ENCODE measurements around the gene MYO18A. TPM values are rescaled to one million over a fixed set of nuclear protein-coding genes. Genes with fewer than 3 reads are reported as not detected.
A peak's percentile ranks its signal among the peaks of the same experiment; 100 is the strongest.

Gene MYO18A
- total RNA-seq, 1 experiment from 2014 or later, result 23.2 TPM

- H3K27me3 ChIP-seq, result no peaks in the 10 kb centered on the region
- DNase-seq, result no peak
- no peaks in the 10 kb centered on the region for H3K9me3 ChIP-seq
- no peak overlapping the region for H3K4me3 ChIP-seq
- H3K36me3 ChIP-seq, result peaks cover 7% of the 10 kb centered on the region
These were observed 70.5 kb downstream of the MYO18A start for GRCh38 chr17:29109477-29110371.

DNA sequence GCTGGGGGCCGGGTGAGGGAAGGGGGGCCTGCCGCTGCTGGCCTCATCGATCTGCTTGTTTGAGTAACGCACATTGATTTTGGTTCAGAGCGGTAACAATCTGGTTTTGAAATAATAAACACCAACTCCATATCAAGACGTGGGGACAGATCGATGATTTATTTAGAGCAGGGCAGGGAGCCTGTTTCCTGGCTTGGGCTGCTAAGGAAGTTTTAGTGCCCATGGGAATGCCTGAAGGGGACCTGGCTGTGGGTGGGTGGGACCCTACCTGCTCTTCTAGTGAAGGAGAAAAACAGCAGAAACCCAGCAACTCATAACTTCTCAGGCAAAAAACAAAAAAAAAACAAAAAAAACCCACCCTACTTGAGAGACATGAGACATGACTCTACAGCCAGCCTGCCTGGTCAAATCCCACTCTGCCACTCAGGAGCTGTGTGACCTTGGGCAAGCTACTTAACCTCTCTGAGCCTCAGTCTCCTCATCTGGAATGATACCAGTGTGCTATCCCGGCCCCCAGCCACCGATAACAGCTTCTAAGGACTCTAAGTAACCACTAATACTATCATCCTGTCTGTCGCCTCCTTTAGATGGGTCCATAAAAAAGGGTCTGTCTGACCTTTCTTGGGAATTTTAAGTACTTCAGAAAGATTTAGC is 71.2 kb downstream of the MYO18A start:
- no peak for DNase-seq
- Histone ChIP-seq H3K4me3 (no peak overlapping the region), H3K36me3 (peaks cover 7% of the 10 kb centered on the region), H3K9me3 (no peaks in the 10 kb centered on the region), H3K27me3 (no peaks in the 10 kb centered on the region)

GRCh38 chr17:29107933-29108822 is 72.0 kb downstream of the MYO18A start:
- DNase-seq, result peak; percentile 42
- Histone ChIP-seq H3K9me3 (no peaks in the 10 kb centered on the region), H3K4me3 (no peak overlapping the region), H3K36me3 (peaks cover 2% of the 10 kb centered on the region), H3K27me3 (no peaks in the 10 kb centered on the region)

- DNase-seq, result no peak
- H3K9me3 ChIP-seq, result no peaks in the 10 kb centered on the region
- peaks cover 2% of the 10 kb centered on the region for H3K36me3 ChIP-seq
These were observed 73.1 kb downstream of the MYO18A start for GRCh38 chr17:29107084-29107483.

GRCh38 chr17:29103341-29103740 is 76.9 kb downstream of the MYO18A start:
- Histone ChIP-seq H3K36me3 (peaks cover 2% of the 10 kb centered on the region; the same call in 1 of the 2 replicates), H3K27me3 (no peaks in the 10 kb centered on the region), H3K4me3 (no peak overlapping the region), H3K9me3 (no peaks in the 10 kb centered on the region)
- no peak for DNase-seq

More at GRCh38 chr17:29107084-29107483, 73.1 kb downstream of the MYO18A start:
- Histone ChIP-seq H3K4me3 (no peak overlapping the region), H3K27me3 (no peaks in the 10 kb centered on the region)

DNA sequence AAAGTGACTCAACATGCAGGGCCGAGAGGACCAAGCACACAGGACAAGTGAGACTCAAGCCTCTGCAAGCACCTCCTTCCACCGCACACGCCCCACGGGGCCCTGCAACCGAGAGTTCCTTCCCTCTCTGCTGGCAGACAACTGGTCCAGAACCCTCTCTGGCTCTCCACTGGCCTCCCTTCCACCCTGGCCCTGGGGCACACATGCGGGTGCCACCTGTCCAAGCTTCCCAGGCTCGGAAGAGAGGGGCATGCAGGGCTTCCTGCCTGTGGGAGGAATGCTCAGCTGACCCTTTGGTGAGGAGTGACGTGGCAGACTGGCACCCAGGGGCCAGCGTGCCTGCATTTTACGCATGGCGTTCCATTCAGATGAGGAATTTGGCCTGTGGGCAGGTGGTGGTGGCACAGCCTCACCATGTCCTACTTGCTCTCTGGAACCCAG is 77.4 kb downstream of the MYO18A start:
- peaks cover 2% of the 10 kb centered on the region; the same call in 1 of the 2 replicates for H3K36me3 ChIP-seq
- H3K4me3 ChIP-seq, result no peak overlapping the region
- H3K27me3 ChIP-seq, result no peaks in the 10 kb centered on the region
- DNase-seq, result no peak
- H3K9me3 ChIP-seq, result no peaks in the 10 kb centered on the region

- Histone ChIP-seq H3K4me3 (no peak overlapping the region), H3K36me3 (peaks cover 2% of the 10 kb centered on the region; the same call in 1 of the 2 replicates)
- no peak for DNase-seq
These were observed 78.2 kb downstream of the MYO18A start for GRCh38 chr17:29102046-29102445.

GRCh38 chr17:29100296-29100695 is 79.9 kb downstream of the MYO18A start:
- DNase-seq, result no peak
- H3K9me3 ChIP-seq, result no peaks in the 10 kb centered on the region
- no peaks in the 10 kb centered on the region for H3K27me3 ChIP-seq
- H3K36me3 ChIP-seq, result peaks cover 2% of the 10 kb centered on the region
- H3K4me3 ChIP-seq, result no peak overlapping the region

More at GRCh38 chr17:29102046-29102445, 78.2 kb downstream of the MYO18A start:
- Histone ChIP-seq H3K27me3 (no peaks in the 10 kb centered on the region), H3K9me3 (no peaks in the 10 kb centered on the region)

DNA sequence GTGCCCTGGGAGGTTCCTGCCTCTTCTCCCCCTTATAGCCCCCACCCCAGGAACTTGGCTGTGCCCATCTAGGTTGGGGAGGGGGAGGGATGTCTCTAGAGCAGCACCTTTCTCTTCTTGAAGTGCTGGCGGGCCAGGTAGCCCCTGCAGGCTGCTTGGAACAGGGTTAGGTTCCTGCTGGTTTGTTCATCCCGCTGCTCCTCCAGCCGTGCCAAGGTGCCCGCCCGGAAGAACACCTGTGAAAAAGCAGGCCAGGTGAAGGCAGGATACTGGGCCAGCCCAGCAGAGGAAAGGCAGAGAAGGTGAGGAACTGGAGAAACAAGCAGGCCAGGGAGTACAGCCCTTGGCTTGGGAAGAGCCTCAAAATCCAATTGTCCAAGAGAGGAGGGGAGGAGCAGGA is 80.7 kb downstream of the MYO18A start:
- peaks cover 2% of the 10 kb centered on the region for H3K36me3 ChIP-seq
- no peak for DNase-seq
- H3K4me3 ChIP-seq, result no peak overlapping the region
- H3K9me3 ChIP-seq, result no peaks in the 10 kb centered on the region
- no peaks in the 10 kb centered on the region for H3K27me3 ChIP-seq

GRCh38 chr17:29096094-29096493 is 84.1 kb downstream of the MYO18A start:
- Histone ChIP-seq H3K36me3 (peaks cover 3% of the 10 kb centered on the region), H3K4me3 (no peak overlapping the region), H3K27me3 (no peaks in the 10 kb centered on the region), H3K9me3 (no peaks in the 10 kb centered on the region)
- no peak for DNase-seq

DNA sequence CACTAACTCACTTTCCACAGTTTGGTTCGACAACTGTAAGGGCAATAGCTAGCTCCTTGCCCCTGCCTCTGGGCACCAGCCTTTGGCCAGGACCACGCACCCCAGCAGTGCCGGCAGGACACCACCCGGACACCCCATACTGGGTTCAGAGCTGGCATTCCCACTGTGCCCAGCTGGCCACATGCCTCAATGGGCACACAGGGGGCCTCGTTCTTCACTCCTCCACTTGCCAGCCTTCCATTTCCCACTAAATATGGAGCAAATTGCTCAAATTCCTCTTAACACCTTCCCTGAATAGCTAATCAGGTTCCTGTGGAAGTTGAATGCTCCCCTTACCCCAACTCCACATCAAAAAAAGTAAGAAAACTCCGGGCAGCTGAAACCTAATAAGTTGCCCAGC is 84.8 kb downstream of the MYO18A start:
- Histone ChIP-seq H3K4me3 (no peak overlapping the region), H3K36me3 (peaks cover 6% of the 10 kb centered on the region), H3K27me3 (no peaks in the 10 kb centered on the region), H3K9me3 (no peaks in the 10 kb centered on the region)
- no peak for DNase-seq

DNA sequence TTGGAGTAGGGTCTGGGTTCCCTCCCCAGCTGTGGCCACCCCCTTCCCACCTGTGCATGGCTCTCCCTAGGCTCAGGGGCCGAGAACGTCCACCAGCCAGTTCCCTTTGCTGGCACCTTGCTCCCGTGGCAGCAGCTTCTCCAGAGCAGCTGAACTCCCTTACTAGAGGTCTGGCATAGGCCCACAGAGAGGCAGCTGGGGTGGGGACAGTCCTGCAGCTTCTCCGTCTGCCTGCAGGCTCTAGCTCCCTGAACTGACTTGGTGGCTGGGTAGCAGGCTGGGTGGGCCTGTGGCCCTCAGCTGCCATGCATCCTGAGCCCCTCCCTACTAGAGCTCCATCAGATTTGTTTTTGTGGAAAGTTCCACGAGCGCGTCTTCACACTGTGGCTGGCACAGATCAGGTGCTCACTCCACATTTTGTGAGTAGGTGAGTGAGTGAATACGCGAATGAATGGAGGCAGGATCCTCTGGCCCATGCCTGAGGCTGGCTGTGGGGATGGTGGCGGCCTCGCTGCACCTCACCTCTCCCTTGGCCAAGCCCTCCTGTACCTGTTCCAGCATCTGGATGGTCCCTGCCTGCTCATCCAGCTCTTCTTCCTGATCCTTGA is 86.0 kb downstream of the MYO18A start:
- Histone ChIP-seq H3K4me3 (no peak overlapping the region), H3K9me3 (no peaks in the 10 kb centered on the region), H3K27me3 (no peaks in the 10 kb centered on the region), H3K36me3 (peaks cover 6% of the 10 kb centered on the region)
- DNase-seq, result no peak

DNA sequence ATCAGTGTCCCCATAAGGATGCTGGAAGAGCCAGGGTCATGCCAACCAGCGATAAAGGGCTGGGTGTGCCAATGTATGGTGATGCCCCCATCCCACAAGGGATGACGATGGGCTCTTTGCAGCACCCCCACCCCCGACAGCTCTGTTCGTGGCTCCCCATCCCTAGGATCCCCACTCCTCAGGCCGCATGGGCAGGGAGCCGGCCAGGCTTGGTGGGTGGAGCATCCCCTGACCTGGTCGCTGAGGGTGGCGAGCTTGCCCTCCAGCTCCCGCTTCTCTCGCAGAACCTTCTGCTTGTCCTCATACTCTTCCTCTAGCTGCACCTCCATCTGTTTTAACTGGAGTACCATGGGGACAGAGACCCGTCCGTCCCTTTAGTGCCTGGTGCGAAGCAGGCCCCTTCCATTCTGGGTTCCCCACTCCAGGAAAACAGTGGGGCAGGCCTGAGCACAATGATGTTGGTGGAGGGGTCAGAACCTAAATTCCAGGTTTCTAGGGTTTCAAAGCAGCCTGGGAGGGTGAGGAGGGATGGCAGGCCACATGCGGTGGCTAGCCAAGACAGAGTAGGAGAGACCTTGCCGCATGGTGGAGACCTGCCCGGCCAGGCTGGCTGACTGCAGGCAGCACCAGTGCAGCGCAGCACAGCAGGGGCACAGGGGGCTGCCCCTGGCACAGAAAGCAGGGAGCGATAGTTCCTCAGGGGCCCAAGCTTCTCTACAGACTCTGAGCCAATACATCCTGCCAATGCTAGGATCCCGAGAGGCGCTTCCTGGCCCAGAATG is 86.9 kb downstream of the MYO18A start:
- H3K27me3 ChIP-seq, result no peaks in the 10 kb centered on the region
- H3K4me3 ChIP-seq, result no peak overlapping the region
- no peaks in the 10 kb centered on the region for H3K9me3 ChIP-seq
- no peak for DNase-seq
- peaks cover 7% of the 10 kb centered on the region for H3K36me3 ChIP-seq

DNA sequence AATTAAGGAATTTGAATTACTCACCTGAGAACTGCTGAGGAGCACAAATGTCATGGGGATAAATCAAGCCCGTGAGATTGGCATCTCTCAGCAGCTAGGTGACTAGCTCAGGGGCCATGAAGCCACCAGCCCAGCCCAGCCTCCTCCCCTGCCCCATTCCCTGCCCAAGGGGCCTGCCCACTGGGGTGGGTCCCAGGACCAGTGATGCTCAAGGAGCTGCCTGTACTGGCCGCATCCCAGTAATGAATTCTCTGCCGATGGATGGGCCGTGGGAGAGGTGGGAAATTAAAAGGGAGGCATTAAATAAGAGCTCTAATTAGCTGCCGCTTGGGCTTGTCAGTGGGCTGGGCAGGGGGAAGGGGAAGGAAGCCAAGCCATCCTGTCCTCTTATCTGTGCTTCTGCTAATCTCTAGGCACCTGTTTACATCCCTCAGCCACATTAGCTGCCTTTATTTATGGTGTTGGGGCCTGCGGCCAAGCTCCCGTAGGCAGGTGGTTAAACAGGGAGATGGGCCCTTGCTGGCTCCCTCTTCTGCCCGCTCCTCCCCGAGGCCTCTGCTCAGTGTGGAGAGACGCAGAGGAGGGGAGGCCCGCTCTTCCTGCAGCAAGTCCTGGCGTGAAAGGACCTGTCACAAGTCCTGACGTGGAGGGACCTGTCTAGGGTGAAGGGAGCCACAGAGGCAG is 88.5 kb downstream of the MYO18A start:
- no peaks in the 10 kb centered on the region for H3K27me3 ChIP-seq
- H3K36me3 ChIP-seq, result peaks cover 11% of the 10 kb centered on the region
- H3K9me3 ChIP-seq, result no peaks in the 10 kb centered on the region
- no peak for DNase-seq
- H3K4me3 ChIP-seq, result no peak overlapping the region

All from MG63 (cell line).